GM23338 (cell line): ENCODE results near the gene TMEM143. TPM values are rescaled to one million over a fixed set of nuclear protein-coding genes. Genes with fewer than 3 reads are reported as not detected.

ENCODE experiments used
- ATAC-seq: fragments of 200-7000 bp; cut with Tn5 transposase; 3 replicates; pipeline ENCODE4 v1.9.1; 2020
- DNase-seq: peaks from one replicate; pipeline ENCODE4 v3.0.0-alpha.2; 2015; ENCODE audit warnings: low spot score
- H2AFZ ChIP-seq: fragments of 200-600 bp; sonication (generic); 2 replicates; pipeline ENCODE4 v1.8.0; 2016; ENCODE audit warnings: antibody characterized with exemption, mild to moderate bottlenecking, moderate library complexity
- H3F3A ChIP-seq: fragments of 200-600 bp; sonication (generic); replicated peaks from 2 replicates; pipeline ENCODE4 v1.8.0; 2017; ENCODE audit warnings: antibody characterized with exemption, mixed run types, low read depth
- H3K27ac ChIP-seq: fragments of 200-600 bp; sonication (generic); 2 replicates; pipeline ENCODE4 v1.6.1; 2016; ENCODE audit warnings: low read depth
- H3K27me3 ChIP-seq: fragments of 200-600 bp; sonication (generic); 2 replicates; pipeline ENCODE4 v1.8.0; 2016; ENCODE audit warnings: mild to moderate bottlenecking, mixed run types, moderate library complexity; ENCODE audit not compliant: insufficient read depth
- H3K36me3 ChIP-seq: fragments of 200-600 bp; sonication (generic); 2 replicates; pipeline ENCODE4 v1.8.0; 2016; ENCODE audit warnings: mild to moderate bottlenecking; ENCODE audit not compliant: insufficient read depth
- H3K4me1 ChIP-seq: fragments of 200-600 bp; sonication (generic); 2 replicates; pipeline ENCODE4 v1.8.0; 2016; ENCODE audit warnings: mild to moderate bottlenecking, moderate library complexity; ENCODE audit not compliant: insufficient read depth
- H3K4me2 ChIP-seq: fragments of 200-600 bp; sonication (generic); 2 replicates; pipeline ENCODE4 v1.7.1; 2017; ENCODE audit warnings: mixed run types
- H3K4me3 ChIP-seq: fragments of 200-600 bp; sonication (generic); 2 replicates; pipeline ENCODE4 v1.6.1; 2016; ENCODE audit warnings: mixed run types
- H3K79me2 ChIP-seq: fragments of 200-600 bp; sonication (generic); replicated peaks from 2 replicates; pipeline ENCODE4 v1.8.0; 2017; ENCODE audit warnings: mild to moderate bottlenecking; ENCODE audit not compliant: insufficient read depth
- H3K9me2 ChIP-seq: fragments of 200-600 bp; sonication (generic); 2 replicates; pipeline ENCODE4 v1.8.0; 2017; ENCODE audit not compliant: insufficient read depth
- H4K20me1 ChIP-seq: fragments of 200-600 bp; sonication (generic); replicated peaks from 2 replicates; pipeline ENCODE4 v1.8.0; 2017; ENCODE audit warnings: mild to moderate bottlenecking; ENCODE audit not compliant: insufficient read depth
- H3K27ac Mint-ChIP-seq: 2 replicates; pipeline ENCODE4 v1.8.0; 2020; ENCODE audit warnings: inconsistent platforms, mild to moderate bottlenecking, moderate library complexity, mixed read lengths
- H3K27me3 Mint-ChIP-seq: 3 replicates; pipeline ENCODE4 v1.8.0; 2022; ENCODE audit warnings: low read depth, mild to moderate bottlenecking, moderate library complexity, mixed read lengths, inconsistent platforms; ENCODE audit not compliant: insufficient read depth, poor library complexity
- H3K36me3 Mint-ChIP-seq: 3 replicates; pipeline ENCODE4 v1.8.0; 2021; ENCODE audit warnings: low read depth, mild to moderate bottlenecking, inconsistent platforms, moderate library complexity, mixed read lengths
- H3K4me1 Mint-ChIP-seq: 3 replicates; pipeline ENCODE4 v1.8.0; 2020; ENCODE audit warnings: mild to moderate bottlenecking, inconsistent platforms, mixed read lengths
- H3K4me3 Mint-ChIP-seq: 3 replicates; pipeline ENCODE4 v1.8.0; 2021; ENCODE audit warnings: moderate library complexity, mild to moderate bottlenecking, inconsistent platforms, mixed read lengths
- H3K9me3 Mint-ChIP-seq: 3 replicates; pipeline ENCODE4 v1.8.0; 2020; ENCODE audit warnings: moderate library complexity, mild to moderate bottlenecking, inconsistent platforms, mixed read lengths
- polyA plus RNA-seq: library from polyadenylated mRNA; unstranded; fragments of >200 nt; fragmentation: Nextera tagmentation; extraction: Ambion mirVana; gene quantifications from 2 replicates; pipeline ENCODE4 v1.2.1, GENCODE V29; 2016
- total RNA-seq: library from RNA; depleted of rRNA; stranded (reverse); fragments of >200 nt; shearing (Covaris generic); gene quantifications from 2 replicates; pipeline ENCODE4 v1.2.3, GENCODE V29; 2014
- TF ChIP-seq, protein P1 (sequence below): fragments of 250-450 bp; sonication (Bioruptor Pico); IDR thresholded peaks from 2 replicates; pipeline ENCODE4 v1.5.0; 2020; ENCODE audit warnings: mild to moderate bottlenecking, moderate library complexity
- TF ChIP-seq, protein P2 (sequence below): IDR thresholded peaks from one replicate; pipeline ENCODE4 v1.6.1; 2018; ENCODE audit warnings: antibody characterized with exemption; ENCODE audit not compliant: unreplicated experiment

The TMEM143 gene
- total and polyA plus RNA-seq, 2 experiments from 2014 or later = 12.8 to 15.0 TPM

GRCh38 chr19:48342841-48343540 is 20.7 kb downstream of the TMEM143 start:
- peaks cover 10% of the 10 kb centered on the region for H3K27me3 Mint-ChIP-seq
- H3F3A ChIP-seq = no peaks in the 10 kb centered on the region
- no peak overlapping the region for H3K4me3 Mint-ChIP-seq
- no peaks in the 10 kb centered on the region for H3K27me3 ChIP-seq
- no peaks in the 10 kb centered on the region; the same call in 2 of the 3 replicates for H3K4me1 Mint-ChIP-seq
- no peak overlapping the region for H3K4me3 ChIP-seq
- no peaks in the 10 kb centered on the region for H3K4me1 ChIP-seq
- H3K4me2 ChIP-seq = no peak overlapping the region
- H3K36me3 ChIP-seq = no peaks in the 10 kb centered on the region
- no peak overlapping the region for H3K27ac Mint-ChIP-seq
- TF ChIP-seq, protein P1, sequence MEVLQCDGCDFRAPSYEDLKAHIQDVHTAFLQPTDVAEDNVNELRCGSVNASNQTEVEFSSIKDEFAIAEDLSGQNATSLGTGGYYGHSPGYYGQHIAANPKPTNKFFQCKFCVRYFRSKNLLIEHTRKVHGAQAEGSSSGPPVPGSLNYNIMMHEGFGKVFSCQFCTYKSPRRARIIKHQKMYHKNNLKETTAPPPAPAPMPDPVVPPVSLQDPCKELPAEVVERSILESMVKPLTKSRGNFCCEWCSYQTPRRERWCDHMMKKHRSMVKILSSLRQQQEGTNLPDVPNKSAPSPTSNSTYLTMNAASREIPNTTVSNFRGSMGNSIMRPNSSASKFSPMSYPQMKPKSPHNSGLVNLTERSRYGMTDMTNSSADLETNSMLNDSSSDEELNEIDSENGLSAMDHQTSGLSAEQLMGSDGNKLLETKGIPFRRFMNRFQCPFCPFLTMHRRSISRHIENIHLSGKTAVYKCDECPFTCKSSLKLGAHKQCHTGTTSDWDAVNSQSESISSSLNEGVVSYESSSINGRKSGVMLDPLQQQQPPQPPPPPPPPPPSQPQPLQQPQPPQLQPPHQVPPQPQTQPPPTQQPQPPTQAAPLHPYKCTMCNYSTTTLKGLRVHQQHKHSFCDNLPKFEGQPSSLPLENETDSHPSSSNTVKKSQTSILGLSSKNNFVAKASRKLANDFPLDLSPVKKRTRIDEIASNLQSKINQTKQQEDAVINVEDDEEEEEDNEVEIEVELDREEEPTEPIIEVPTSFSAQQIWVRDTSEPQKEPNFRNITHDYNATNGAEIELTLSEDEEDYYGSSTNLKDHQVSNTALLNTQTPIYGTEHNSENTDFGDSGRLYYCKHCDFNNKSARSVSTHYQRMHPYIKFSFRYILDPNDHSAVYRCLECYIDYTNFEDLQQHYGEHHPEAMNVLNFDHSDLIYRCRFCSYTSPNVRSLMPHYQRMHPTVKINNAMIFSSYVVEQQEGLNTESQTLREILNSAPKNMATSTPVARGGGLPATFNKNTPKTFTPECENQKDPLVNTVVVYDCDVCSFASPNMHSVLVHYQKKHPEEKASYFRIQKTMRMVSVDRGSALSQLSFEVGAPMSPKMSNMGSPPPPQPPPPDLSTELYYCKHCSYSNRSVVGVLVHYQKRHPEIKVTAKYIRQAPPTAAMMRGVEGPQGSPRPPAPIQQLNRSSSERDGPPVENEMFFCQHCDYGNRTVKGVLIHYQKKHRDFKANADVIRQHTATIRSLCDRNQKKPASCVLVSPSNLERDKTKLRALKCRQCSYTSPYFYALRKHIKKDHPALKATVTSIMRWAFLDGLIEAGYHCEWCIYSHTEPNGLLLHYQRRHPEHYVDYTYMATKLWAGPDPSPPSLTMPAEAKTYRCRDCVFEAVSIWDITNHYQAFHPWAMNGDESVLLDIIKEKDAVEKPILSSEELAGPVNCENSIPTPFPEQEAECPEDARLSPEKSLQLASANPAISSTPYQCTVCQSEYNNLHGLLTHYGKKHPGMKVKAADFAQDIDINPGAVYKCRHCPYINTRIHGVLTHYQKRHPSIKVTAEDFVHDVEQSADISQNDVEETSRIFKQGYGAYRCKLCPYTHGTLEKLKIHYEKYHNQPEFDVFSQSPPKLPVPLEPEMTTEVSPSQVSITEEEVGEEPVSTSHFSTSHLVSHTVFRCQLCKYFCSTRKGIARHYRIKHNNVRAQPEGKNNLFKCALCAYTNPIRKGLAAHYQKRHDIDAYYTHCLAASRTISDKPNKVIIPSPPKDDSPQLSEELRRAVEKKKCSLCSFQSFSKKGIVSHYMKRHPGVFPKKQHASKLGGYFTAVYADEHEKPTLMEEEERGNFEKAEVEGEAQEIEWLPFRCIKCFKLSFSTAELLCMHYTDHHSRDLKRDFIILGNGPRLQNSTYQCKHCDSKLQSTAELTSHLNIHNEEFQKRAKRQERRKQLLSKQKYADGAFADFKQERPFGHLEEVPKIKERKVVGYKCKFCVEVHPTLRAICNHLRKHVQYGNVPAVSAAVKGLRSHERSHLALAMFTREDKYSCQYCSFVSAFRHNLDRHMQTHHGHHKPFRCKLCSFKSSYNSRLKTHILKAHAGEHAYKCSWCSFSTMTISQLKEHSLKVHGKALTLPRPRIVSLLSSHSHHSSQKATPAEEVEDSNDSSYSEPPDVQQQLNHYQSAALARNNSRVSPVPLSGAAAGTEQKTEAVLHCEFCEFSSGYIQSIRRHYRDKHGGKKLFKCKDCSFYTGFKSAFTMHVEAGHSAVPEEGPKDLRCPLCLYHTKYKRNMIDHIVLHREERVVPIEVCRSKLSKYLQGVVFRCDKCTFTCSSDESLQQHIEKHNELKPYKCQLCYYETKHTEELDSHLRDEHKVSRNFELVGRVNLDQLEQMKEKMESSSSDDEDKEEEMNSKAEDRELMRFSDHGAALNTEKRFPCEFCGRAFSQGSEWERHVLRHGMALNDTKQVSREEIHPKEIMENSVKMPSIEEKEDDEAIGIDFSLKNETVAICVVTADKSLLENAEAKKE = no peak
- TF ChIP-seq, protein P2, sequence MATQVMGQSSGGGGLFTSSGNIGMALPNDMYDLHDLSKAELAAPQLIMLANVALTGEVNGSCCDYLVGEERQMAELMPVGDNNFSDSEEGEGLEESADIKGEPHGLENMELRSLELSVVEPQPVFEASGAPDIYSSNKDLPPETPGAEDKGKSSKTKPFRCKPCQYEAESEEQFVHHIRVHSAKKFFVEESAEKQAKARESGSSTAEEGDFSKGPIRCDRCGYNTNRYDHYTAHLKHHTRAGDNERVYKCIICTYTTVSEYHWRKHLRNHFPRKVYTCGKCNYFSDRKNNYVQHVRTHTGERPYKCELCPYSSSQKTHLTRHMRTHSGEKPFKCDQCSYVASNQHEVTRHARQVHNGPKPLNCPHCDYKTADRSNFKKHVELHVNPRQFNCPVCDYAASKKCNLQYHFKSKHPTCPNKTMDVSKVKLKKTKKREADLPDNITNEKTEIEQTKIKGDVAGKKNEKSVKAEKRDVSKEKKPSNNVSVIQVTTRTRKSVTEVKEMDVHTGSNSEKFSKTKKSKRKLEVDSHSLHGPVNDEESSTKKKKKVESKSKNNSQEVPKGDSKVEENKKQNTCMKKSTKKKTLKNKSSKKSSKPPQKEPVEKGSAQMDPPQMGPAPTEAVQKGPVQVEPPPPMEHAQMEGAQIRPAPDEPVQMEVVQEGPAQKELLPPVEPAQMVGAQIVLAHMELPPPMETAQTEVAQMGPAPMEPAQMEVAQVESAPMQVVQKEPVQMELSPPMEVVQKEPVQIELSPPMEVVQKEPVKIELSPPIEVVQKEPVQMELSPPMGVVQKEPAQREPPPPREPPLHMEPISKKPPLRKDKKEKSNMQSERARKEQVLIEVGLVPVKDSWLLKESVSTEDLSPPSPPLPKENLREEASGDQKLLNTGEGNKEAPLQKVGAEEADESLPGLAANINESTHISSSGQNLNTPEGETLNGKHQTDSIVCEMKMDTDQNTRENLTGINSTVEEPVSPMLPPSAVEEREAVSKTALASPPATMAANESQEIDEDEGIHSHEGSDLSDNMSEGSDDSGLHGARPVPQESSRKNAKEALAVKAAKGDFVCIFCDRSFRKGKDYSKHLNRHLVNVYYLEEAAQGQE = no peak
- H3K79me2 ChIP-seq = no peaks in the 10 kb centered on the region
- H3K36me3 Mint-ChIP-seq = no peaks in the 10 kb centered on the region
- H3K27ac ChIP-seq = no peak overlapping the region
- no peaks in the 10 kb centered on the region; the same call in 2 of the 3 replicates for H3K9me3 Mint-ChIP-seq
- H3K9me2 ChIP-seq = no peaks in the 10 kb centered on the region
- no peaks in the 10 kb centered on the region for H4K20me1 ChIP-seq
- ATAC-seq = no peak
- H2AFZ ChIP-seq = no peak overlapping the region
- no peak for DNase-seq
